ENCODE results near the gene TNNC2. TPM values are rescaled to one million over a fixed set of nuclear protein-coding genes. Genes with fewer than 3 reads are reported as not detected.

TNNC2 gene
- total RNA-seq, 1 donor from 2014 or later = 0.61 TPM

- Histone ChIP-seq H3K4me3 (no peak overlapping the region), H3K36me3 (no peaks in the 10 kb centered on the region), H3K9me3 (no peaks in the 10 kb centered on the region), H3K4me1 (no peaks in the 10 kb centered on the region), H3K27ac (no peak overlapping the region), H3K27me3 (no peaks in the 10 kb centered on the region)
- DNase-seq (no peak), ATAC-seq (no peak)
- intact Hi-C loops (cut with DNase I) = no loop called here
- no peak for TF ChIP-seq CTCF (IDR thresholded peaks at IDR 0.05)
Measured at GRCh38 chr20:45867136-45867818, 40.2 kb upstream of the TNNC2 start.

- H3K27ac ChIP-seq = no peak overlapping the region
- intact Hi-C loops (cut with DNase I) = no loop called here
Measured at GRCh38 chr20:45866454-45866853, 39.3 kb upstream of the TNNC2 start.

GRCh38 chr20:45863543-45864470, 36.7 kb upstream of the TNNC2 start:
- H3K27ac ChIP-seq = no peak overlapping the region
- H3K27me3 ChIP-seq = no peaks in the 10 kb centered on the region
- TF ChIP-seq CTCF (IDR thresholded peaks at IDR 0.05) = no peak
- no peak for ATAC-seq
- H3K4me1 ChIP-seq = no peaks in the 10 kb centered on the region
- H3K36me3 ChIP-seq = no peaks in the 10 kb centered on the region
- DNase-seq = no peak
- H3K9me3 ChIP-seq = no peaks in the 10 kb centered on the region
- intact Hi-C loops (cut with DNase I) = no loop called here
- H3K4me3 ChIP-seq = no peak overlapping the region

More at GRCh38 chr20:45866454-45866853, 39.3 kb upstream of the TNNC2 start:
- Histone ChIP-seq H3K9me3 (no peaks in the 10 kb centered on the region), H3K4me1 (no peaks in the 10 kb centered on the region), H3K36me3 (no peaks in the 10 kb centered on the region), H3K27me3 (no peaks in the 10 kb centered on the region), H3K4me3 (no peak overlapping the region)
- DNase-seq (no peak), ATAC-seq (no peak)
- no peak for TF ChIP-seq CTCF (IDR thresholded peaks at IDR 0.05)

- H3K4me3 ChIP-seq = no peak overlapping the region
- ATAC-seq (no peak), DNase-seq (no peak)
- H3K4me1 ChIP-seq = peaks cover 7% of the 10 kb centered on the region
- H3K27me3 ChIP-seq = no peaks in the 10 kb centered on the region
- no peaks in the 10 kb centered on the region for H3K9me3 ChIP-seq
- no peaks in the 10 kb centered on the region for H3K36me3 ChIP-seq
- intact Hi-C loops (cut with DNase I) = no loop called here
- no peak for TF ChIP-seq CTCF (IDR thresholded peaks at IDR 0.05)
- no peak overlapping the region for H3K27ac ChIP-seq
Measured at GRCh38 chr20:45861221-45862075, 34.3 kb upstream of the TNNC2 start.

- Histone ChIP-seq H3K4me1 (peaks cover 15% of the 10 kb centered on the region), H3K27ac (no peak overlapping the region), H3K27me3 (no peaks in the 10 kb centered on the region), H3K36me3 (no peaks in the 10 kb centered on the region), H3K9me3 (no peaks in the 10 kb centered on the region), H3K4me3 (no peak overlapping the region)
- DNase-seq (no peak), ATAC-seq (no peak)
- TF ChIP-seq CTCF (IDR thresholded peaks at IDR 0.05) = no peak
- intact Hi-C loops (cut with DNase I) = no loop called here
Measured at GRCh38 chr20:45860560-45861220, 33.6 kb upstream of the TNNC2 start.

Data from upper lobe of right lung (tissue), 1 donor.